Stimulated activated CD4-positive, alpha-beta T cell treated with anti-CD3 and anti-CD28 coated beads, Interleukin-4, amount 100 ng/mL, for 4 hours (primary cell): ENCODE data around the gene KCNJ10.

Experiments
- DNase-seq, 2 experiments: peaks; one replicate each; pipeline ENCODE4 v3.0.0-alpha.2; 2020

Gene KCNJ10

GRCh38 chr1:159985473-159985872, 84.5 kb downstream of the KCNJ10 start:
- no peak for DNase-seq

DNA sequence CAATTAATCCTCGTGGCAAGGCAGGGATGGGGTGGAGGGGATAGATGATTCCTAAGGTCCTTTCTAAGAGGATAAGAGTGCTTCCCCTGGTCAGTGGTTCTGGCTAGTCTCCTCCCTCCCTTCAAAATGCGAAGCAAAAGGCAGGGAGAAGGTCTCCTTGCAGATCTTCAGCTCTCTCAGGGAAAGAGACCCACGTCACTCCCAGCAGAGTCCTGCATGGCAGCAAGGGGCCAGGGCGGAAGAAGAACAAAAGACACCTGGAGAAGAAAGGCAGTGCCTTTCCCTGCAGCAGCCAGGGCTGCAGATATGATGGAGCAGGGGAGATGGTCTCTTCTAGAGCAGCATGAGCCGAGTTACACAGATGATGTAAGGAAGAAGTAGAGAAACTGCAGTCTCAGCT, 86.3 kb downstream of the KCNJ10 start:
- no peak for DNase-seq

DNA sequence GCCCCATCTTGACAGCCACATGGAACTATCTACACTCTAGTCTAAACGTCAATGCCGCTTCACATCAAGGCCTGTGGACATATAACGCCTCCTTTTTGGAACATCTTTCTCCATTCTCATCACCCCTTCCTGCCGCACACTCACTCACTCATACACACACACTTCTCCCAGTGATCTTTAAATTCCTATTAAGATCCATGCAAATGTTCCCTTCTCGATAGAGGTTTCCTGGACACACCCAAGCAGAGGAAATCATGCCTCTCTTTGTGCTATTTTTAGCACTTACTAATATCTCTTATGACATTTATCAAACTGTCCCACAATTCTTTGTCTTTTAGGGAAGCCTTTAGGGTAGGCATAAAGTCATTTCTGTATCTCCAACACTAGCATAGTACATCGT, 87.7 kb downstream of the KCNJ10 start:
- DNase-seq: no peak

GRCh38 chr1:159981351-159982055, 88.5 kb downstream of the KCNJ10 start:
- no peak for DNase-seq

DNA sequence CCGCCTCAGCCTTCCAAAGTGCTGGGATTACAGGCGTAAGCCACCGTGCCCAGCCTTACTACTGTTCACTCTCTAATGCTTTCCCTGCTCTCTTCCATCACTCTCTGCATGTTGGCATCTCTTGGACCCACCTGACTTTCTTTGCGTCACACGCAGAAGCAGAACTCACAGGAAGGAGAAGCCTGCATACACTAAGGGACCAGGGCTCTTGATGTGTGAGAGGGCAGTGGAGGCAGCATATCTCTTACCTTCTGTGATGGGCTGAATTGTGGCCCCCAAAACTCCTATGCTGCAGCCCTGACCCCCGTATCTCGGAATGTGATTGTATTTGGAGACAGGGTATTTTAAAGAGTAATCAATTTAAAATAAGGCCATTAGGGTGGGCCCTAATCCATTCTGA, 89.2 kb downstream of the KCNJ10 start:
- no peak for DNase-seq

DNA sequence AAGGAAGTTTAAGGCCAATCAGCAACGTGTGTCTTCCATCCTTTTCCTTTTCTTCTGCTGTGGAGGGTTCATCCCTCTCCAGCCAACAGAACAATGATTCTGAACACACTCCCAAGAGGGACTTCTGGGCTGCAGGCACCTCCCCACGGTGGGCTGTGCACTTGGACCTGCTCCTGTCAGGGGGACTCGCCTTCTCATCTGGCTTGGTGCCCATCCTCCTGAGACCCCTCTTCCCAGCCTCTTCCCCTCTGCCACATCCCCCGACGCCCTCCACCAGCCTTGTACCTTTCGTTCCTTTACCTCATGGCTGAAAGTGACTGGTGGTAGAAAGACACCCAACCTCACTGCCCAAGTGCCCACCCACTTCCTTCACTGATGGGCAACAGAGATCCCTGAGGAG, 89.9 kb downstream of the KCNJ10 start:
- no peak for DNase-seq

DNA sequence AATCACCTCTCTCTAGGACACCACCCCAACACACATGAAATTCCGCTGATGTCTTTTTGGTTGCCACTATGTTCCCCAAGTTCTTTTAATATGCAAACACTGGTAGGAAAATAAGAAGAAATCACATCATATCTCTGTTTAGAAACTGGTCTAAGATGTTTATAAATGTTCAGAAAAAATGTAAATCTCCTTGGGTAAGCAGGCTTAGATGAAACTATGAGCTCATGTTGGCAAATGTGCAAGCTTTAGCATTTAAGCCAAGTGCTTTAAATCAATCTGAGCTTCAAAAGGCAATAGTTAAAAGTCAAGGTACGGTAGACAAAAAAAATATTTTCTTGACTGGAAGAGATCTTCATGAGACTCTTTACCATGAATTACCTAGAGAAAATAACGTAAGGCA, 90.7 kb downstream of the KCNJ10 start:
- no peak for DNase-seq

DNA sequence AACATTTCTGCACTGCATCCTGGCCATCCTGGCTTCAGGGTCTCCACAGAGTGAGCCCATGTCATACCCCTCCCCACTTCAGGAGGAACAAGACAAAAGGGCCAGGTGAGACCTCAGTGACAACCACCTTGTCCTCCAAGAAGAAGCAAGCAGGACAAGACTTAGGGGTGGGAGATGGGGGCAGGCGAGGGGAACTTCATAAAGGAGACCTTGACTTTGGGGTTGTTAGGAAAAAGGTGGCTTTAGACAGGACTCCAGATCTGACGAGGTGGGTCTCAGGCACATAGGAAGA, 91.9 kb downstream of the KCNJ10 start:
- DNase-seq: no peak

DNA sequence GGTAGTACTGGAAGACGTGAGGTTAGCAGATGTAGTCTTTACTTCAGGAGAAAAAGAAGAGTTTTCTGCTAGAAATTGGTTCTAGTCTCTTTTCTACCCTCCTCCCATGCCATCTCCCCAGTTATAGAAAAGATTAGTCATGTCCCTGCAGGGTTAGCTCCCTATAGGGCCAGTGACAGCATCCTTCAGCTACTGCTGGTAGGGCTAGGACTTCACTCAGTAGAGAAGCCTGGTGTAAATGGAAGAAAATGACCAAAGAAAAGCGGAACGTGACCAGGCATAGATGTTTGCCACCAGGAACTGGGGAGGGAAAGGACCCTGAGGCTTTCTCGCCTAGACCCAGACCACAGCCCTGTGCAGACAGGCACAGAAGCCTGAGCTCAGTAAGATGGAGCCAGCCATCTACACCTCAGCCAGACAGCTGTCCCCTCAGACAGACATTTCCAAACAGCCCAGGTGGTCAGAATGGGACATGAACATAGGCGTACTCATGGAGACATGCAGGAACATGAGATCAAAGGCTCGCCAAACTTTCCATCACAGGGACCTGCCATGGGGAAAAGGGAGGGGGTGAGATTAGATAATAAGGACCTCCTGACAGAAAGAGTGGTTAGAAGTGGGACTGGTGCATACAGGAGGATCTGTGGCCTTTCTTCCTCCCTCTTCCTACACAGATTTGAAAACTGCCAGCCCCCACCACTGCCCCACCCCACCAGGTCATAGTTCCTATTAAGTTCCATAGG, 92.4 kb downstream of the KCNJ10 start:
- DNase-seq: no peak

- DNase-seq: no peak
Observed at GRCh38 chr1:159974350-159974965, 95.5 kb downstream of the KCNJ10 start.

GRCh38 chr1:159973350-159973940, 96.5 kb downstream of the KCNJ10 start:
- no peak for DNase-seq

DNA sequence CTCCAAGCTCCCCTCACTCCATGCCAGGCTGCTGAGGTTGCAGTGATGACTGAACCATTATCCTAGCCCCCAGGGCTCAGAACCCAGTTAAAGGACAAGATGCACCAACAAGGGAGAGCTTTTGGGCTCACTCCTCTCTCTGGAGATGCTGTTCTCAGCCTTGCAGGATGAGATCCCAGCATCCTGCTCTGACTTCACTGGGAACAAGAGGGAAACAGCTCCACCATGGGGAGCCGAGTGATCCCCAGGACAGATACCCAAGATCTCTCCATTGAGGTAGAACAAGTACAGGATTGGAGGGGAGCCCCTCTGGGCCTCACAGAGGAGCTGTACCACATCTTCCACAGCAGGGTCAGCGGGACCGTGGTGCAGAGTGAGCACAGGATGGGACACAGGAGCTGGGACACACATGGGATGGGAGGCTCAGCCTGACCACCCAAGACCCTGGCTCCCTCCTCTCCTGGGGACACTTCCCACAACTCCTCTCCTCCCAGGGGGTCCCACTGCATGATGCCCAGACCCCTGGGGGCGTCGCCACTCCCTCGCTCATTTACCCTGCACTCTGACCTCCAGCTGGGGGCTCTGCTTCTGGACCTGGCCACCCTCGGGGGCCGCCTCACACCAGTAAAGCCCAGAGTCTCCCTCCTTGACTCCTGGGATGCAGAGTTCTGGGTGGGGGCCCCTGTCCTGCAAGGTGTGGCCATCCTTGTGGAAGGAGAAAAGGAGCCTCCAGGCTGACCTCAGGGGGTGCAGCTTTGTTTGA, 97.3 kb downstream of the KCNJ10 start:
- no peak for DNase-seq

GRCh38 chr1:159970932-159971342, 99.0 kb downstream of the KCNJ10 start:
- no peak for DNase-seq

GRCh38 chr1:159968901-159969300, 101.1 kb downstream of the KCNJ10 start:
- DNase-seq: no peak

- no peak for DNase-seq
Observed at GRCh38 chr1:159965263-159965662, 104.7 kb downstream of the KCNJ10 start.

DNA sequence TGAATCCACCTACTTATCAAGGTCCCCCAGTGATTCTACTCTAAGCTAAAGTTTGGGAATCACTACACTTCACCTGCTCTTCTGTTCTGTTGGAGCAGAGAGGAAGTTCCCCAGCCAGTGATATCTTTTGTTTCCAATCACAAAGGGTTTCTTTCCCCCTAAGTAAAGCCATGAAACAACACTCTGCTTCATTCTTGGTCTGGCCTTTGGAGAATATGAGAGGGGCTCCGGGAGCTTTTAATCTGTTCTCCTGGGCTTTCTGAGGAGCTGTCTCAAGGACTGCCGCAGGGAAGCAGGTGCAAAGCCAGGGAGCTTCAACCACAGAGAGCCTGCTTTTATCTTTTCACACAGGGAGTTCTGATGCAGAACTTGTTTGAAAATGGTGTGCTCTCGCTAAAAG, 105.8 kb downstream of the KCNJ10 start:
- no peak for DNase-seq

DNA sequence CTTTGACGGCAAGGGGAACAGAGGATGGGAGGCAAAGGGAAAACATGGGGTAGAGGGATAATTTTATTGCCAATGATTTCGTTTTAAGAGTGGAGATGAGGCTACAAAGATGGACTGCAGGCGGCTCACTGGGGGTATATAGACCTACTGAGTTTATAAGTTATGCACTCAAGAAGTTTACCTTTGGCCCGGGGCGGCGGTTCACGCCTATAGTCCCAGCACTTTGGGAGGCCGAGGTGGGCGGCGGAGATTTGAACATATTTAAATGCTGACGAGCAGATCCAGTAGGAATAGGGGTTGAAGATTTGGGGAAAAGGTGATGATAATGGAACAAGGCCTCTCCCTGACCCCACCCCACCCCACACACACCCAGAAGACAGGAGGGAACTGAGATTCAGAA, 107.8 kb downstream of the KCNJ10 start:
- DNase-seq: no peak

- no peak for DNase-seq
Observed at GRCh38 chr1:159961636-159962035, 108.3 kb downstream of the KCNJ10 start.

DNA sequence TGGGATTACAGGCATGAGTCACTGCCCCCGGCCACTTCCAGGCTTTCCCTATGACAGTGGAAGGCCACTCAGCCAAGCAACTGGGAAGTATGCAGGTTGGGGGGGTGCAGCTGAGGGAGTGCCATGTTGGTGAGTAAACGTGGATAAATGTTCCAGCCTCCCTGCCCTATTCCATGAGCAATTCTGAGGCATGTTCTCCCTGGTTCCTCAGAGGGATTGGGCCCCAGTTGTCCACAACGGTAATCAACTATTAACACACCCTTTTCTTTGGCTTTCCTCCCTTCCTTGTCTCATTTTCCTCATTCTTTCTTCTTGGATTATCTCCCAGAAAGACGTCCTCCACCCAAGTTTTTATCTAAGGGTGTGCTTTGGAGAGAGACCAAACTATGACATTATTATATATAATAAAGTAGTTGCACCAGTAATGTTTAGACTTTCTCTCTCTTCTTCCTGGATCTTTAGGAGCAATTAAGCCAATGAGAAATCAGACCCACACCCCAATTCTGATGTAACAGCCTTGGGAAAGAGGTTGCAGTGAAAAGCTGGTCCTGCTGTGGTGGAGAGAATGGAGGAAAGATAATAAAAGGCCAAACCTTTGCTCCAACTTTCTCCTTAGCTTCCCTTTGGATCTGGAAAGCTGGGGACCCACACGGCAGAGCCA, 109.1 kb downstream of the KCNJ10 start:
- no peak for DNase-seq

DNA sequence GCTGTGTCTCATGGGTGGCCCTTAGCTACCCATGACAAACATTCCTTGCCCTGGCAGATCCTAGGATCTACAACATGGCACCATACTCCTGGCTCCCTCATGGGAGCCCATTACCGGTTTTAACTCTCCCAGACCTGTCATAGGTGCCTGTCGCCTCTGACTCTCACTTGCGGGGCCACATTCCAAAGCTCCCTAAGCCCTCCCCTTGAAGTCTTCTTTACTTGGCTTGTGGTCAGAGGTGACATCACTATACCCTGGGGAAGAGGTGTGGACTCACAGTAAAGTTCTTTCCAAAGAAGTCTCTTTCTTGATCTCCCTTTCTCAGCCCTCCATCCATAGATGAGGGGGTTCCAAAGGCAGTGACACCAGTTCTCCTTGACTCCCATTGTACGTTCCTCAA, 110.5 kb downstream of the KCNJ10 start:
- no peak for DNase-seq

GRCh38 chr1:159958719-159959380, 111.1 kb downstream of the KCNJ10 start:
- no peak for DNase-seq

DNA sequence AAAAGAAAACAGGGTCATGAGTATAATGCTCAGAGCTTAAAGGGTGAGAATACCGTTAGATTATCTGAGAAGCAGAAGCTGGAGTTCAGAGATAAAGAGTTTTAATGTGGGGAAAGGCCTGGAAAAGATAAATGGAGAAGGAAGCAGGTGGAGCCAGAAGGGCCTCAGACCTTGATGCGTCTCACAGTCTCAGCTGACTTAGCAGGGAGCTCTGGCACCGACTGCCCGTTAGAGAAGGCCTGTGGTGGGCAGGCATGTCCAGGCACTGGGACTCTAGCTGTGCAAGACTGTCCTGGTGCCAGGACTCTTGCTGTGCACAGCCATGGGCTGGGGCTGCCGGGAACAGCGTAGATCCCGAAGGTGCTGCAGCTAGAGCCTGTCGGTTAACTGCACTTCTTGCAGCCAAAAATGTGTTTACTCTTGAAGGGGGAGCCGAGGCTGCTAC, 112.1 kb downstream of the KCNJ10 start:
- no peak for DNase-seq
